G401.6 (cell line): Measurements from ENCODE around the gene SCRN2.

ENCODE experiments used
- FAIRE-seq: peaks from 2 replicates; lab custom pipeline; 2012; peaks lifted over from hg19 to GRCh38; lab: Jason Lieb, UNC

The SCRN2 gene

GRCh38 chr17:47804461-47804860 lies 36.6 kb downstream of the SCRN2 start:
- no peak for FAIRE-seq

GRCh38 chr17:47803751-47804150 lies 37.3 kb downstream of the SCRN2 start:
- FAIRE-seq, result no peak

GRCh38 chr17:47803201-47803600 lies 37.9 kb downstream of the SCRN2 start:
- FAIRE-seq, result no peak

- FAIRE-seq, result no peak
These were observed 38.6 kb downstream of the SCRN2 start for GRCh38 chr17:47802341-47803022.

GRCh38 chr17:47801906-47802305 lies 39.2 kb downstream of the SCRN2 start:
- FAIRE-seq, result no peak

GRCh38 chr17:47801176-47801765 lies 39.8 kb downstream of the SCRN2 start:
- no peak for FAIRE-seq

GRCh38 chr17:47800686-47801085 lies 40.4 kb downstream of the SCRN2 start:
- no peak for FAIRE-seq

- no peak for FAIRE-seq
These were observed 43.3 kb downstream of the SCRN2 start for GRCh38 chr17:47797797-47798196.

- no peak for FAIRE-seq
These were observed 48.1 kb downstream of the SCRN2 start for GRCh38 chr17:47792979-47793378.

GRCh38 chr17:47792457-47792856 lies 48.6 kb downstream of the SCRN2 start:
- no peak for FAIRE-seq

- no peak for FAIRE-seq
These were observed 50.0 kb downstream of the SCRN2 start for GRCh38 chr17:47791025-47791424.

GRCh38 chr17:47789611-47790561 lies 51.2 kb downstream of the SCRN2 start:
- FAIRE-seq, result no peak
